ENCODE data around the gene LRRC4B.
"Not testable (repeated sequence)": the region's sequence is repeated elsewhere in the genome, so short reads cannot be mapped to it uniquely, and the experiment has no call there.

Gene LRRC4B, protein sequence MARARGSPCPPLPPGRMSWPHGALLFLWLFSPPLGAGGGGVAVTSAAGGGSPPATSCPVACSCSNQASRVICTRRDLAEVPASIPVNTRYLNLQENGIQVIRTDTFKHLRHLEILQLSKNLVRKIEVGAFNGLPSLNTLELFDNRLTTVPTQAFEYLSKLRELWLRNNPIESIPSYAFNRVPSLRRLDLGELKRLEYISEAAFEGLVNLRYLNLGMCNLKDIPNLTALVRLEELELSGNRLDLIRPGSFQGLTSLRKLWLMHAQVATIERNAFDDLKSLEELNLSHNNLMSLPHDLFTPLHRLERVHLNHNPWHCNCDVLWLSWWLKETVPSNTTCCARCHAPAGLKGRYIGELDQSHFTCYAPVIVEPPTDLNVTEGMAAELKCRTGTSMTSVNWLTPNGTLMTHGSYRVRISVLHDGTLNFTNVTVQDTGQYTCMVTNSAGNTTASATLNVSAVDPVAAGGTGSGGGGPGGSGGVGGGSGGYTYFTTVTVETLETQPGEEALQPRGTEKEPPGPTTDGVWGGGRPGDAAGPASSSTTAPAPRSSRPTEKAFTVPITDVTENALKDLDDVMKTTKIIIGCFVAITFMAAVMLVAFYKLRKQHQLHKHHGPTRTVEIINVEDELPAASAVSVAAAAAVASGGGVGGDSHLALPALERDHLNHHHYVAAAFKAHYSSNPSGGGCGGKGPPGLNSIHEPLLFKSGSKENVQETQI

GRCh38 chr19:50567882-50568727, at the start of gene LRRC4B:
LRRC4B (minus strand) TSS chr19:50568435; CDS start chr19:50548838, 19,597 bp downstream.
- DNase-seq (ENCODE audit: low read depth in 2 of 3, low spot score in 1 of 3): no peak

DNA sequence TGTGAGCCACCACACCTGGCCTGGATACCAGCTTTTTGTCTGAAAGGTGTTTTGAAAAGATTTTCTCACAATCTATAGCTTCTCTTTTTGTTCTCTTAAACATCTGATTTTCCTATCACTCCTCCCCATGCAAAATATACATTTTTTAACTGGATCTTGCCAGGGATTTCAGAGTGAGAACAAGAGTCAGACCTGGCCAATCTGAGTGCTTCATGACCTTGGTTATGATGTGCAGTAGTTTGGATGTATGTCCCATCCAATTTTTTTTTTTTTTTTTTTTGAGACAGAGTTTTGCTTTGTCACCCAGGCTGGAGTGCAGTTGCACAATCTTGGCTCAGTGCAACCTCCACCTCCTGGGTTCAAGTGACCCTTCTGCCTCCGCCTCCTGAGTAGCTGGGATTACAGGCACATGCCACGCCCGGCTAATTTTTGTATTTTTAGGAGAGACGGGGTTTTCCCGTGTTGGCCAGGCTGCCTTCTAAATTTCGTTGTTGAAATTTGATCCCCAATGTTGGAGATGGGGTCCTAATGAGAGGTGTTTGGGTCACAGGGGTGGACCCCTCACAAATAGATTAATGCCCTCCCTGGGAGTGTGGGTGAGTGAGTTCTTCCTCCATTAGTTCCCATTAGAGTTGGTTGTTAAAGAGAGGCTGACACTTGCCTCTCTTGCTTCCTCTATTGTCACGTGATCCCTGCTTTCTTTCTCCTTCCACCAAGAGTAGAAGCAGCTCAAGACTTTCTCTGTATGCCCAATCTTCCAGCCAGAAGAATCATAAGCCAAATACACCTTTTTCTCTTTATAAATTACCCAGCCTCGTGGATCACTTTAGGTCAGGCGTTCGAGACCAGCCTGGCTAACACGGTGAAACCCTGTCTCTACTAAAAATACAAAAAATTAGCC, 44.5 kb upstream of the LRRC4B start:
- not testable (repeated sequence) for DNase-seq (ENCODE audit: low read depth in 2 of 3, low spot score in 1 of 3)

- peak; percentile 70 to 90 (median 73) for DNase-seq (ENCODE audit: low read depth in 2 of 3, low spot score in 1 of 3)
Observed at GRCh38 chr19:50607874-50608785, 39.9 kb upstream of the LRRC4B start.

GRCh38 chr19:50607388-50607787, 39.2 kb upstream of the LRRC4B start:
- no peak for DNase-seq (ENCODE audit: low read depth in 2 of 3, low spot score in 1 of 3)

GRCh38 chr19:50606059-50606836, 38.0 kb upstream of the LRRC4B start:
- not testable (repeated sequence) for DNase-seq (ENCODE audit: low read depth in 2 of 3, low spot score in 1 of 3)

DNA sequence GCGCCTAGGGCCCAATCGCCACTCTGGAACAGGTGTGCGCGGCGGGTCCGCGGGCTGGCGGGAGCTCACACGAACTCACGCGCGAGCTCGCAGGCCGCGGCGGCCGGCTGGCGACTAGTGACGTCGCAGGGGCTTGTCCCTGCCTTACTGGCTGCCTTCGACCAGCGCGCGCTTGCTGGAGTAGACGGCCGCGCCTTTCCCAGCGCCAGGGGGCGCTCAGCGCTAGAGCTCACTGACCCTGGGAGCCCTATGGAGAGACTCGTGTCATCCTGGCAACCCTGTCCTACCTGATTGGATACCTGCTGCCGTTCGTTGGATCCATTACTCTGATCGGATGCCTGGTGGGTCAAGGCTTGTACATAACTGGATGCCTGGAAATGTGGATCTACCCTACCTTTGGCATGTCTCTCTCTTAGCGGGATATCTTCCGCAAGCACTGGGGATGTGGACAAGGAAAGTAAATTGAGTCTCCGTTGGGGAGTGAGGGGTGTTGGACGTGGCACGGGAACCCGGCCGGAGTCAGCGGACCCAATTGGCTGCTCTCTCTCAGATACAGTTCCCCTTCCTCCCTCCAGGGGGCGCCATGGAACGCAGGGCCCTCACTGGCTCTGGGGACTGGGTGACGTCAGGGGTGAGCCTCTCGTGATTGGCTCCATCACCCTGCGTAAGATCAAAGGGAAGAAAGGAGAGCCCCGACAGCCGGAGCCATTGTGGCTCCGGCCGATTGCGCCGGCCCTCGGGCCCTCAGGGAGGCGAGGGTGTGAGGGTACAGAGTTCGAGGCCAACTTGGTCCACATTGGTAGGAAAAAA, 36.2 kb upstream of the LRRC4B start:
- DNase-seq (ENCODE audit: low read depth in 2 of 3, low spot score in 1 of 3): peak in 2 of 3 donors; percentile 3 to 14

- no peak for DNase-seq (ENCODE audit: low read depth in 2 of 3, low spot score in 1 of 3)
Observed at GRCh38 chr19:50602935-50603334, 34.7 kb upstream of the LRRC4B start.

- no peak for DNase-seq (ENCODE audit: low read depth in 2 of 3, low spot score in 1 of 3)
Observed at GRCh38 chr19:50602496-50602895, 34.3 kb upstream of the LRRC4B start.

DNA sequence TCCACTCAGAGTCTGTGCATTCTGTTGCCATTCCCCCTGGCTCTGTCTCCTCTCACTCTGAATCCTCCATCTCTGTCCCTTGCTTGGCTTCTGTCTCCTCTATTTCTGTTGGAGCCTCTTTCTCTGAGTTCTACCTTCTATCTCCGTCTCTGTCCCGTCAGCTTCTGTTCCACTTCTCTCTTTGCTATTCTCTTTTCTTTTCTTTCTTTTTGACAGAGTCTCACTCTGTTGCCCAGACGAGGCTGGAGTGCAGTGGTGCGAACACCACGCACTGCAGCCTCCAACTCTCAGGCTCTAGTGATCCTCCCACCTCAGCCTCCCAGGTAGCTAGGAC, 33.8 kb upstream of the LRRC4B start:
- DNase-seq (ENCODE audit: low read depth in 2 of 3, low spot score in 1 of 3): no peak

GRCh38 chr19:50601407-50602088, 33.3 kb upstream of the LRRC4B start:
- no peak for DNase-seq (ENCODE audit: low read depth in 2 of 3, low spot score in 1 of 3)

GRCh38 chr19:50599427-50599826, 31.2 kb upstream of the LRRC4B start:
- DNase-seq (ENCODE audit: low read depth in 2 of 3, low spot score in 1 of 3): no peak

GRCh38 chr19:50590191-50590590, 22.0 kb upstream of the LRRC4B start:
- no peak for DNase-seq (ENCODE audit: low read depth in 2 of 3, low spot score in 1 of 3)

DNA sequence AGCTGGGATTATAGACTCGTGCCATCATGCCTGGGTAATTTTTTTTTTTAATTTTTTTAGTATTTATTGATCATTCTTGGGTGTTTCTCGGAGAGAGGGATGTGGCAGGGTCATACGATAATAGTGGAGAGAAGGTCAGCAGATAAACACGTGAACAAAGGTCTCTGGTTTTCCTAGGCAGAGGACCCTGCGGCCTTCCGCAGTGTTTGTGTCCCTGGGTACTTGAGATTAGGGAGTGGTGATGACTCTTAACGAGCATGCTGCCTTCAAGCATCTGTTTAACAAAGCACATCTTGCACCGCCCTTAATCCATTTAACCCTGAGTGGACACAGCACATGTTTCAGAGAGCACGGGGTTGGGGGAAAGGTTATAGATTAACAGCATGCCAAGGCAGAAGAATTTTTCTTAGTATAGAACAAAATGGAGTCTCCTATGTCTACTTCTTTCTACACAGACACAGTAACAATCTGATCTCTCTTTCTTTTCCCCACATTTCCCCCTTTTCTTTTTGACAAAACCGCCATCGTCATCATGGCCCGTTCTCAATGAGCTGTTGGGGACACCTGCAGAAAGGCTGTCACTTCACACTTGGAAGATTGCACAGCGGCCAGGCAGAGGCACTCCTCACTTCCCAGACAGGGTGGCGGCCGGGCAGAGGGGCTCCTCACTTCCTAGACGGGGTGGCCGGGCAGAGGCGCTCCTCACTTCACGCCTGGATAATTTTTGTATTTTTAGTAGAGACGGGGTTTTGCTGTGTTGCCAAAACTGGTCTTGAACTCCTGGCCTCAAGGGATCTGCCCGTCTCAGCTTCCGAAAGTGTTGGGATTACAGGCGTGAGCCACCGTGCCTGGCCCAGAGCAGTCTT, 13.8 kb upstream of the LRRC4B start:
- not testable (repeated sequence) for DNase-seq (ENCODE audit: low read depth in 2 of 3, low spot score in 1 of 3)

DNA sequence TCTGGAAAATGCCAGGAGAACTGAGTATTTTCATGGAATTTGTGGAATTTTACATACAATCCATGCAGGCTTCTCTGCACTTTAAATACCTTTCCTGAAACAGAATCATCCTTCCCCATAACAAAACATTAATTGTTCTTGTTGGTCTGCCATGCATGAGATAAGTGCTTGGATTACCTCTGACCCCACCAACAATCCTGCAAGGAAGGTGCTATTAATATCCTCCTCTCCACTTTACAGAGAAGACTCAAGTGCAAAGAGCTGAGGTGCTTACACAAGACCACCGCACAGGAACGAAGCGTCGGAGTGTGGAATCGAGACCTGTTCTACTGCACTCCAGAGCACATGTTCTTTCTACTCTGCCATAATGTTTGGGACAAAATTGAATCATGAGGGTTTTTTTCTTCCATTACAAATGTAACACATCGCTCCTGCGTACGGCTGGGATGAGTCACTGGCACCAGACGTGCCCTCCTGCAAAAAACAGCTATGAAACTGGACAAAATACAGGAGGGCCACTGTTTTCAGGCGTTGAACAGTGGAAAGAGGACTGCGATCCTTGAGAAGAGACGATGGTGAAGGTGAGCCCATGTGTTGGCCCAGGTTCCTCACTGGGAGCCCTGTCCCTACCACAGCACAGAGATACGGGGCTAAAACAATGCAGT, 12.9 kb upstream of the LRRC4B start:
- DNase-seq (ENCODE audit: low read depth in 2 of 3, low spot score in 1 of 3): no peak

DNA sequence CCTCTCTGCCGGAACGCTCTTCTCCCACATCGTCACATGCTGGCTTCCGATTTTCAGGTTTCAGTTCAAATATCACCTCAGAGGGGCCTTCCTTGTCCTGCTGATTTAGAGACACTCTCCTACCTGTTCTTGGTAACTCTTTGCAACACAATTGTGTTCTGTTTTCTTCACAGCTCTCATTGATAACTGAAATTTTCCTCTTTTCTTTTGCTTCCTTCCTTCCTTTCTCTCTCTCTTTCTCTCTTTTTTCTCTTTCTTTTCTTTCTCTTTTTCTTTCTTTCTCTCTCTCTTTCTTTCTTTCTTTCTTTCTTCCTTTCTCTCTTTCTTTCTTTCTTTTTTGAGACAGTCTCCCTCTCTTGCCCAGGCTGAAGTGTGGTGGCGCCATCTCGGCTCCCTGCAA, 12.0 kb upstream of the LRRC4B start:
- no peak for DNase-seq (ENCODE audit: low read depth in 2 of 3, low spot score in 1 of 3)

DNA sequence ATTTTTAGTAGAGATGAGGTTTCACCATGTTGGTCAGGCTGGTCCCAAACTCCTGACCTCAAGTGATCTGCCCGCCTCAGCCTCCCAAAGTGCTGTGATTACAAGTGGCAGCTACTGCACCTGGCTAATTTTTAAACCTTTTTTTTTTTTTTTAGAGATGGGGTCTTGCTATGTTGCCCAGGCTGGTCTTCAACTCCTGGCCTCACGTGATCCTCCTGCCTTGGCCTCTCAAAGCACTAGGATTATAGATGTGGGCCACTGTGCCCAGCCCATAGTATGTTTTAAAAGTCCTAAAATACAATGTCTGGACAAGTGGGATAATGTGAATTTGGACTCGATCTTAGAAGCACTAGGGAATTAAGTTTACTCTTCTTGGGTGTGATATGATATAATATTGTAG, 8.5 kb upstream of the LRRC4B start:
- DNase-seq (ENCODE audit: low read depth in 2 of 3, low spot score in 1 of 3): not testable (repeated sequence)
